Measurements from ENCODE around the gene DYRK3.

The DYRK3 gene

DNA sequence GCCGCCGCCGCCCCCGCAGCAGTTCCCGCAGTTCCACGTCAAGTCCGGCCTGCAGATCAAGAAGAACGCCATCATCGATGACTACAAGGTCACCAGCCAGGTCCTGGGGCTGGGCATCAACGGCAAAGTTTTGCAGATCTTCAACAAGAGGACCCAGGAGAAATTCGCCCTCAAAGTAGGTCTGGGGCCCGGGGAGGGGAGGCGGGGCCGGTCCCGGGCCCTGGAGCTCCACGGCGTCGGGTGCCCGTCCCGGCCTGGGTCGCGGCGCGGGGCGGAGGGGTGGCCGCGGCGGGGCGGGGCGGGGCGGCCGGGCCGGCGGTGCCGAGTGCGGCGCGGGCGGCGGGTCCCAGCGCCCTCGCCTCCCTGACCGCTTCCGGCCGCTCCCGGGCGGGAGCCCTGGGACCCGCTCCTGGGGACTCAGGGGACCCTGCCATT is 50.0 kb downstream of the DYRK3 start:
- Mint-ChIP-seq H3K4me3 (peak overlapping the region; percentile 99), H3K9me3 (no peaks in the 10 kb centered on the region), H3K27ac (peak overlapping the region; percentile 99), H3K27me3 (peaks cover 30% of the 10 kb centered on the region), H3K4me1 (peaks cover 35% of the 10 kb centered on the region), H3K36me3 (peaks cover 3% of the 10 kb centered on the region)
- peak; percentile 52 for DNase-seq
- CTCF ChIA-PET = no interaction called here

DNA sequence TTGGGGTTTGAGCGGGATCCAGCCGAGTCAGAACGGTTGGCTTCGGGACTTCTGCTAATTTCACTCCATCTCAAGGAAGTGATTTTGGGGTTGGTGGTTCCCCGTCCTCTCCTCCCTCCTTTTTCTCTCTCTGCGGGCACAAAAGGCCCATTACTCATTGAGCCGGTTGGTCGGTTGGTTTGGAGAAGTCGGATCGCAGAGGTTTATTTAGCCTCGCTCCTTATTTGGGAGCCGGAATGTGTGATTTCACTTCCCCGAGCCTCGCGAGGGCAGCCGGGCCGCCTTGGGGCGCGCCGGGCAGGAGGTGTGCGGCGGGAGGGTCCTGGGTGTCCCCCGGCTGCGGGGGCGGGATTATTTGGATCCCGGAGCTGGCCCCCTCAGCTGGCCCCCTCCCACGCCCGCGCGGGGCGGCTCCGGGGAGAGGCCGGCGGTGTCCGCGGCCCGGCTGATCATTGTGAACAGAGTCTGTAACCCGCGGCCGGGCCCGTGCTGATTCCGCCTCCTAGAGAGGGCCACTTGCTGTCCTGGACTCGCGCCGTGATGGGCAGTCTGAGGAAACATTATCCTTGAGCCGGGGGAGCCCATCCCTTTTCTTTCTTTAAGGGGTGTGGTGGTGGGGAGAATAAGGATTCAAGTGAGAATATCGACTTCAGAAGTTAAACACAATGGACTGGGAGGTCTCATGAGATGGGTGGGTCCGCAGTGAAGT is 50.6 kb downstream of the DYRK3 start:
- Mint-ChIP-seq H3K4me1 (peaks cover 33% of the 10 kb centered on the region), H3K27ac (peak overlapping the region; percentile 99), H3K27me3 (peaks cover 30% of the 10 kb centered on the region), H3K9me3 (no peaks in the 10 kb centered on the region), H3K4me3 (peak overlapping the region; percentile 99), H3K36me3 (peaks cover 3% of the 10 kb centered on the region)
- DNase-seq = peak; percentile 71
- CTCF ChIA-PET = interaction anchor here (0.7 to 1.0 kb wide), 2 partner anchors 10 to 18 kb away, joined by 3 read pairs; no protein-coding TSS in a partner anchor

DNA sequence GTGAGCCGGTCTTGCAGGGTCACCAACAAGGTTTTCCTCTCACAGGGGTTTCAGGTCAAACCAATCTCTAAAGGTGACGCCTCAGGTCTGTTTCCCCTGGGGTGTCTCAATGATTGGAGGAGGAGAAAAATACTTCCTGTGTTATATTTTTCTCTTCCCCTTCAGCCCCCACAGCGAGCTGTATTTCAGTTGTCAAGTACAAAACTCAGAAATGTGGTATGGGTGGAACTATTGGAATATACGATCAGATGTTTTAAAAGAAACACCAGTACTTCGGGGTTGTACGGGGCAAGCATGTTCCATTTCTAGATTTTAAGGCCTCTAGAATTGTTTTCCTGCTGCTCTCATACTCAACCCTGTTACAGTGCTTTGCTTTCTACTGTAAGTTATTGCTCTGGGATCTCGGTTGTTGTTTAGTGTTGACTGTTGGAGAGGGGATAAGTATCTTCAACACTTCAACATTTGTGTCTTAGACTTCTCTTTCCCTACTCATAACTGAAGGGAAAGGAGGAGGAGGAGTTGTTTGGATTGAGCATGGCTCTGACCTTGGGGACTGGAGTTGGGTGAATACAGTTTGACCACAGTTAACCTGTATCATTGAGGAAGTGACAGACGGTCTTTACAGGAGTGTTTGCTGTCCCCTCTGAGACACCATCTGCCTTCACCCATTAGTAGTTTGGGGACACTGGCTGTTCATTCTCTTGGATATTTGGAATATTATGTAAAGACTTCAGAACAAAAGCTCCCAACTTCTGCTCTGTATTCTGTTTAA is 51.3 kb downstream of the DYRK3 start:
- DNase-seq = peak; percentile 55
- Mint-ChIP-seq H3K27ac (peak overlapping the region; percentile 99), H3K4me1 (peaks cover 33% of the 10 kb centered on the region), H3K27me3 (peaks cover 25% of the 10 kb centered on the region), H3K4me3 (peak overlapping the region; percentile 99), H3K9me3 (no peaks in the 10 kb centered on the region), H3K36me3 (peaks cover 3% of the 10 kb centered on the region)
- CTCF ChIA-PET = interaction anchor here (0.7 to 1.8 kb wide), 3 partner anchors 10 to 17 kb away, joined by 3 to 4 read pairs (median 3); no protein-coding TSS in a partner anchor

DNA sequence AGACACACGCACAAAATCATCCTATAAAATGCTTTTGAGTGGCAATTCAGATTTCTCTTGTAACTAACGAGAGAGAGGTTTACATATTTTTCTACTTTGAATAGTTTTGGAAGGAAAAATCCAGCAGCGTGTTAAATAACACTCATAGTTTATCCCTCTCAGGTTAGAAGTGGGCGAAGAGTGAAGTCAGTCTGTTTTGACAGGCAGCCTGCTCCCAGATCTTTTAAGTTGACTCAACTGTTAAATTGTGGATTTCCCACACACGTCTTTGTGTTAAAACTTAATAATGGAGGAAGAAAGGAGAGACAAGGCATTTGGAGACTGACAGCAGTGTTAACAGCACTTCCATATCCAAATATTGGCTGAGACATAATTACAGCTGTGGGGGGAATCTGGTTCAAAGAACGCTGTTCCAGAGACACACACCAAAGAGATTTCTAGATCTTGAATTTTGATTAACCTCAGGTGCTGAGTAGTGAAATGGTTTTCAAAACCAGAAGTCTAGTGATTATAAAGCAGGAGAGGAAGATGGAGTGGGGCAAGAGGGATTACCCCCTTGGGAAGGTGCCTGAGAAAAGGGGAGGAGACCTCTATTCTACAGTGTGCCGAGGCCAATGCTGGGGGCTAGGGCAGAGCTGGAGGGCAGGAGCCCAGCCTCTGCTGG is 52.0 kb downstream of the DYRK3 start:
- no peaks in the 10 kb centered on the region for H3K9me3 Mint-ChIP-seq
- no peak for DNase-seq
- peak overlapping the region; percentile 99 for H3K4me3 Mint-ChIP-seq
- CTCF ChIA-PET = interaction anchor here (1.0 to 1.8 kb wide), 3 partner anchors 9 to 136 kb away, joined by 3 to 4 read pairs (median 3); no protein-coding TSS in a partner anchor
- peaks cover 24% of the 10 kb centered on the region for H3K27me3 Mint-ChIP-seq
- peaks cover 33% of the 10 kb centered on the region for H3K4me1 Mint-ChIP-seq
- H3K36me3 Mint-ChIP-seq = peaks cover 3% of the 10 kb centered on the region
- peak overlapping the region; percentile 99 for H3K27ac Mint-ChIP-seq

DNA sequence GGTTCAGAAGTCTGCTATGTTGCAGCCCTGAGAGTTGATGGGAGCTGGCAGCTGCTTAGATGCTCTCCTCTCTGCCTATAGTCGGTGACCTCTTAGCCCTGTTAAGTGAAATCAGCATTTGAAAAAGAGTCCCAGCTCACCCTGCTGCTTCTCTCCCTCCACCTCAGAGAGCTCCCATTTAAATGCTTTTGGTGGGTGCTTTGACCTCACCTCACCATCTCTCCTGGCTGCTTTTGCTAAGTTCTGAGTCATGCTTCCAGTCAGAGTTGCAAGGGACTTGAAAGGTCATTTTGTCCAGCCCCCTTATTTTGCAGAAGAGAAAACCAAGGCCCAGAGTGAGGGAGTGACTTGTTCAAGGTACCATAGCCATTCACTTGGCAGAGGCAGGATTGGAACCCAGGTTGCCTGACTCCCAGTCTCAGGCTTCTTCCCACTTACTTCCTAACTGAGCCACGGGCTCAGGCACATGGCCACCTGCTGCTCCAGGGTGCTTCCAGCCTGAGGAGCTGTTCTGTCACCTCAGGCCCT is 52.6 kb downstream of the DYRK3 start:
- Mint-ChIP-seq H3K27ac (no peak overlapping the region), H3K36me3 (peaks cover 7% of the 10 kb centered on the region), H3K4me1 (peaks cover 35% of the 10 kb centered on the region), H3K27me3 (peaks cover 18% of the 10 kb centered on the region), H3K4me3 (no peak overlapping the region), H3K9me3 (no peaks in the 10 kb centered on the region)
- no peak for DNase-seq
- CTCF ChIA-PET = interaction anchor here (1.0 to 2.2 kb wide), 6 partner anchors 9 to 136 kb away, joined by 3 to 12 read pairs (median 4); no protein-coding TSS in a partner anchor

DNA sequence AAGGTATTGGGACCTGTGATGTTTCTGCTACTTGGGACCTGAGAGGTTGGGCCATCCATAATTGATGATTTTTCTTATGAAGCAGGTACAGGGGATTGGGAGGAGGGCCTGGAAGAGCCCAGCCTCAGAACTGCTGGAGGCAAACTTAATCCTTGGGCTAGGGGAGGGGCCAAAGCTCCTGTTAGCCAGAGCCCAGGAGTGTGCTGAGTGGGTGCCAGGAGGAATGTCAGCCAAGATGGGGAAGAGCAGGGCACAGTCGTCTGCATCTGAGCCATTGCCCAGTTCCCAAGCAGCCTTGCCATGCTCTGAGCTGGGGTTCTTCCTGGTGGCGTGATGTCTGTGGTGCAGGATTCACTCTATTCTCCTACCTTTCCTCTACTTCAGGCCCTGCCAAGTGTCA is 55.2 kb downstream of the DYRK3 start:
- H3K27ac Mint-ChIP-seq = no peak overlapping the region

DNA sequence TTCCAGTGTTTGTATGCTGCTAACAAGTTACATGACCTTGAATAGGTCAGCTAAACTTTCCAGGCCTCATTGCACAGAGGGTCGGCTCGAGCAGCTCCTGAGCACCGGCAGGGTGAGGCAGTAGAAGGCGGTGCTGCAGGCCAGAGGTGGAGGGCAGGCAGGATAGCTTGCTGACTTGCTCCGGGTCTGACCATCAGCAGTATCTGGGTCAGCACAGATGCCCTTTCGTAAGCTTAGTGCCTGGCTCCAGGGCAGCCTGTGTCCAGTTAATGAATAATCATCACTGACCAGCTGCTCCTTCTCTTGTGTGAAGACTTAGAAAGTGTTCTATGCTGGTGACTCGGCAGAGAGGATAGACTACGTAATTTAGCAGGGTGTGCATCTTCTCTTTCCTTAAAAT is 56.3 kb downstream of the DYRK3 start:
- CTCF ChIA-PET = interaction anchor here (1.4 to 2.1 kb wide), 3 partner anchors 28 to 221 kb away, joined by 3 to 10 read pairs (median 5); no protein-coding TSS in a partner anchor
- Mint-ChIP-seq H3K9me3 (no peaks in the 10 kb centered on the region), H3K27me3 (no peaks in the 10 kb centered on the region), H3K36me3 (peaks cover 9% of the 10 kb centered on the region), H3K4me1 (peaks cover 23% of the 10 kb centered on the region), H3K27ac (no peak overlapping the region), H3K4me3 (no peak overlapping the region)
- DNase-seq = no peak

More for the DNA sequence above, 55.2 kb downstream of the DYRK3 start:
- Mint-ChIP-seq H3K9me3 (no peaks in the 10 kb centered on the region), H3K36me3 (peaks cover 7% of the 10 kb centered on the region), H3K4me3 (no peak overlapping the region), H3K27me3 (no peaks in the 10 kb centered on the region), H3K4me1 (peaks cover 28% of the 10 kb centered on the region)
- CTCF ChIA-PET = interaction anchor here (1.0 to 2.1 kb wide), 3 partner anchors 17 to 222 kb away, joined by 4 to 10 read pairs (median 5); no protein-coding TSS in a partner anchor
- no peak for DNase-seq

DNA sequence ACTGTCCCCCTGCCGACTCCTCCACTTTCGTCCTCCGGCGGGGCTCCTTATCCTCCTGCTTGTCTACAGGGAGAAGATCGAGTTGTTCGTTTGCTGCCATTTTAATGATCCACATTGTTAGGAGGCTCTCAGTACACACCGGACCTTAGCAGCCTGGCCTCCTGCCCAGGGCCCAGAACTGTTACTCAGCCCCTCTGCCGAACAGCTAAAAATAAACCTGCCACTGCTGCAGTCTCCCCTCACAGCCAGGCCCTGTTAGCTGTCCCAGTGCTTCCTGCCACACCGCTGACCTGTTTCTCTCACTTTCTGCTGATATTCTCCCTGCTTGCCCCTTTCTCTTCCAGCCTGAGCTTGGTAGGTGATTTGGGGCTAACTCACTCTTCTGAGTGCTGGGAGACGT is 57.7 kb downstream of the DYRK3 start:
- H3K36me3 Mint-ChIP-seq = peaks cover 18% of the 10 kb centered on the region
- H3K9me3 Mint-ChIP-seq = no peaks in the 10 kb centered on the region
- no peak overlapping the region for H3K4me3 Mint-ChIP-seq
- no peak overlapping the region for H3K27ac Mint-ChIP-seq
- no peak for DNase-seq
- H3K4me1 Mint-ChIP-seq = peaks cover 8% of the 10 kb centered on the region
- CTCF ChIA-PET = interaction anchor here (0.6 to 1.4 kb wide), 3 partner anchors 35 to 215 kb away, joined by 3 read pairs; no protein-coding TSS in a partner anchor
- H3K27me3 Mint-ChIP-seq = no peaks in the 10 kb centered on the region

DNA sequence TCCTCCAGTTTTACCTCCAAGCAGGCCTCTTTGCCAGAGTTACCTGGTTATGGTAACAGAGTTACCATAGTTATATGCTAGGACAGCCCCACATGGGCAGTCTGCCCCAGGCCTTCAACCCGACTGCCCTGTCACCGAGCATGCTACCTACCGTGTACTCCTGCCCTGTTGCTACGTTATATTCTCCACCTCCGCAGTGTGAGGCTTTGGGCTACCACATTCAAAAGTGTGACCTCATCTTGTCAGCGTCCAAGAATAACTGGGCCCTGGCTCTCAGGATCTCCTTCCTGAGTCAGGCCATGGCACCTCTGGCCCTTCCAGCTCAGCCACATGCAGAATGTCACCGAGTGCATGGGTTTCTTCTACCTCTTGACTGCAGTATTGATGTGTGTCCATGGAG is 58.3 kb downstream of the DYRK3 start:
- Mint-ChIP-seq H3K27me3 (no peaks in the 10 kb centered on the region), H3K36me3 (peaks cover 20% of the 10 kb centered on the region), H3K4me3 (no peak overlapping the region), H3K4me1 (peaks cover 6% of the 10 kb centered on the region), H3K9me3 (no peaks in the 10 kb centered on the region), H3K27ac (no peak overlapping the region)
- no peak for DNase-seq
- CTCF ChIA-PET = interaction anchor here (0.6 kb wide), 1 partner anchor 81 kb away, joined by 3 read pairs; no protein-coding TSS in a partner anchor

DNA sequence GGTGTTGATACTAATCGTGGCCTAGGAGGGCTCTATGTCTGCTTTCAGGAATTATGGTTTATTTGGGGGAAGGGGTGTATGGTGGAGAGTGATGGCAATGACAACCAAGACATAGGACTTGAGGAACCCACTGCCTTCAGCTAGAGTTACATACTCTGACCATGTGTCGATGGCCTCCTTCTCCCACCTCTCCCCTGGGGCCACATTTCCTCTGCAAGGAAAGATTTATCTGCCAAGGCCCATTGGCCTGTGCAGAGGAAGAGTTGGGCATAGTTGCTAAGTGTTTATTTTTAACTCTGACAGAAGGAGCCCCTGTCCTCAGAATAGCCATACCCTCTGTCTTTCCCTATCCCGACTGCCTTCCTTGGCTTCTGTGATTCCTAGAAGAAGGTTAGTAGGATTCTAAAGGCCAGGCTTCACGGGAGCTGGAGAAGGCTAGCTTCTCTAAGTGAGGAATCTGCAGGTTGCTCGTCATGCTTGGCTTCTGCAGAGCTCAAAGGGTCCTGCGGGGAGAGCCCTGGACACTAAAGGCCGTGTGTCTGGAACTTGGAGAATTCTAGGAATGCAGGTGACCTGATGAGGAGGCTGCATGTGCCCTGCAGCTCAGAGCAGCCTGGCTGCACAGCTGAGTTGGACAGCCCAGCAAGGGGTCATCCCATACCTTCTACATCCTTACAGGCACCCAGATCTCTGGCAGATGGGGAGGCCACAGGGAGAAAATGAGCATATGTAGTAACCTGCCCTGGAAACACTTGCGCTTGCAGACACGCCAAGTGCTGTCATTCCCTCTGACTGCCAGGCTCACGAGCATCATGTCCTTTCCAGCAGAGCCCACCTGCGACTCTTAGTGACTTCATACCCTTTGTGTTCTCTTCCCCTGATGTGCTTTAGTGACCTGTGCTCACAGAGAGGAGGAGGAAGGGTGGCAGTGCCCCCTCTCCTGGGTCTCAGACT is 59.1 kb downstream of the DYRK3 start:
- no peak overlapping the region for H3K4me3 Mint-ChIP-seq
- H3K4me1 Mint-ChIP-seq = peaks cover 8% of the 10 kb centered on the region
- H3K27ac Mint-ChIP-seq = no peak overlapping the region
- CTCF ChIA-PET = no interaction called here
- no peaks in the 10 kb centered on the region for H3K27me3 Mint-ChIP-seq
- H3K9me3 Mint-ChIP-seq = no peaks in the 10 kb centered on the region
- H3K36me3 Mint-ChIP-seq = peaks cover 20% of the 10 kb centered on the region
- DNase-seq = no peak

DNA sequence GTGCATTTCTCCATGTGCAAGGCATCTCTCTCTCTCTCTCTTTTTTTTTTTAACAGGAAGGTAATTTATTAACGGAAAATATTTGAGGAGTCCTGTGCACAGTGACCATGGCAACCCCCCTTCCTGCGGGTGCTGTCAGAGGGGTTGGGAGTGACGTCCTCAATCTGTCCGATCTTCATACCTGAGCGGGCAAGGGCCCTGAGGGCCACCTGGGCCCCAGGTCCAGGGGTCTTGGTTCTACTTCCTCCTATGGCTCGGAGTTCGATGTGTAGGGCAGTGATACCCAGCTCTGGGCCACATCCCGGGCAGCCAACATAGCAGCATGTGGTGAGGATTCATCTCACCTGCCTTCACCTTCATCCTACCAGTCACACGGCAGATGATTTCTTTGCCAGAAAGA is 60.4 kb downstream of the DYRK3 start:
- H3K4me3 Mint-ChIP-seq = no peak overlapping the region
- no peak overlapping the region for H3K27ac Mint-ChIP-seq
- H3K4me1 Mint-ChIP-seq = peaks cover 15% of the 10 kb centered on the region
- H3K36me3 Mint-ChIP-seq = peaks cover 20% of the 10 kb centered on the region
- CTCF ChIA-PET = no interaction called here
- DNase-seq = no peak
- no peaks in the 10 kb centered on the region for H3K27me3 Mint-ChIP-seq
- no peaks in the 10 kb centered on the region for H3K9me3 Mint-ChIP-seq

DNA sequence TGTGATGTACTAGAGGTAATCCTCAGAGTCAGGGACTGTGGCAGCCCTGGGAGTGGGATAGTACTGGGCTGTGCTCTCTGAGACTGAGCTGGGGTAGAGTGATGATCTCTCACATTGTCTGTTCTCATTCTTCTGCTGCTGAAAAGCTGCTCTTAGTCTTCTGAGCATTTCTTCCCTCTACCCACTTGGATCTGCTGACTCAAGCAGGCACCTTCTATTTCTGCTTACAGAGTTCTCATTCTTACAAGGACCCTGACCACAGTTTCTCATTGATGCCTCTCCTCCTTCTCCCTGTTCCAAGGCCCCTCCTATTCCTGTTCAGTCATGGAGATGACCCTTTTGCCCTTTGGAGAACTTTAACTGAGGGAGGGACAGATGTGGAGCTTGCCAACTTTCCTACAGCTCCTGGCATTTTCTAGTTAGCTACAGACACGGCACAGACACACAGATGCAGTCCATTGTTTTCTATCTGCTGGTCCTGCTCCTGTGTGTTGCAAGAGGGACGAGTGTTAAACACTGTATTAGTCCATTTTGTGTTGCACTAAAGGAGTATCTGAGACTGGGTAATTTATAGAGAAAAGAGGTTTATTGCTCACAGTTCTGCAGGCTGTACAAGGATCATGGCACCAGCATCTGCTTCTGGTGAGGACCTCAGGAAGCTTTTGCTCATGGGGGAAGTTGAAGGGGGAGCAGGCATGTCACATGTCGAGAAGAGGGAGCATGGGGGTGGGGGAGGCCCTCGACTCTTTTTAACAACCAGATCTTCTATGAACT is 61.7 kb downstream of the DYRK3 start:
- no peaks in the 10 kb centered on the region for H3K27me3 Mint-ChIP-seq
- H3K4me3 Mint-ChIP-seq = no peak overlapping the region
- DNase-seq = no peak
- H3K9me3 Mint-ChIP-seq = no peaks in the 10 kb centered on the region
- peaks cover 17% of the 10 kb centered on the region for H3K4me1 Mint-ChIP-seq
- no peak overlapping the region for H3K27ac Mint-ChIP-seq
- CTCF ChIA-PET = interaction anchor here (0.9 to 1.3 kb wide), 4 partner anchors 9 to 38 kb away, joined by 3 to 4 read pairs (median 3); no protein-coding TSS in a partner anchor
- peaks cover 22% of the 10 kb centered on the region for H3K36me3 Mint-ChIP-seq
